HG02623 (cell line): ENCODE results near the gene COG7.
"Not testable (repeated sequence)": the region's sequence is repeated elsewhere in the genome, so short reads cannot be mapped to it uniquely, and the experiment has no call there.

Experiments
- ATAC-seq: cut with Tn5 transposase; IDR thresholded peaks from one replicate; pipeline ENCODE4 v1.9.1; 2021; ENCODE audit warnings: moderate library complexity; ENCODE audit not compliant: unreplicated experiment

The COG7 gene

GRCh38 chr16:23476289-23476688 is 23.3 kb upstream of the COG7 start:
- ATAC-seq, result no peak

- no peak for ATAC-seq
Observed at GRCh38 chr16:23469814-23470213, 16.8 kb upstream of the COG7 start.

GRCh38 chr16:23466162-23466885 is 13.3 kb upstream of the COG7 start:
- no peak for ATAC-seq

- ATAC-seq, result no peak
Observed at GRCh38 chr16:23465179-23465578, 12.2 kb upstream of the COG7 start.

GRCh38 chr16:23464196-23464595 is 11.2 kb upstream of the COG7 start:
- ATAC-seq, result no peak

- not testable (repeated sequence) for ATAC-seq
Observed at GRCh38 chr16:23462994-23463393, 10.0 kb upstream of the COG7 start.

GRCh38 chr16:23453338-23454052 is 506 bp upstream of the COG7 start:
- no peak for ATAC-seq

- ATAC-seq, result no peak
Observed at GRCh38 chr16:23452221-23452571, 793 bp downstream of the COG7 start.

- ATAC-seq, result no peak
Observed at GRCh38 chr16:23448392-23448791, 4.6 kb downstream of the COG7 start.

GRCh38 chr16:23437542-23437941 is 15.4 kb downstream of the COG7 start:
- not testable (repeated sequence) for ATAC-seq

- no peak for ATAC-seq
Observed at GRCh38 chr16:23436951-23437350, 16.0 kb downstream of the COG7 start.

GRCh38 chr16:23435500-23435899 is 17.5 kb downstream of the COG7 start:
- no peak for ATAC-seq

- no peak for ATAC-seq
Observed at GRCh38 chr16:23434380-23434779, 18.6 kb downstream of the COG7 start.

GRCh38 chr16:23433261-23433920 is 19.6 kb downstream of the COG7 start:
- ATAC-seq, result no peak

- ATAC-seq, result no peak
Observed at GRCh38 chr16:23432176-23433128, 20.5 kb downstream of the COG7 start.

- no peak for ATAC-seq
Observed at GRCh38 chr16:23428351-23428750, 24.6 kb downstream of the COG7 start.

GRCh38 chr16:23424292-23424958 is 28.6 kb downstream of the COG7 start:
- ATAC-seq, result no peak

GRCh38 chr16:23423496-23424049 is 29.4 kb downstream of the COG7 start:
- no peak for ATAC-seq

GRCh38 chr16:23420011-23420410 is 33.0 kb downstream of the COG7 start:
- no peak for ATAC-seq

GRCh38 chr16:23416816-23417215 is 36.2 kb downstream of the COG7 start:
- ATAC-seq, result no peak
